HAP-1 (cell line): ENCODE data around the gene MRNIP.

Source experiments
- DNase-seq, 2 experiments: peaks; one replicate each; pipeline ENCODE4 v3.0.0-alpha.2; 2016 to 2020; ENCODE audit warnings: low spot score in 2 of 2
- H3K27me3 ChIP-seq: fragments of 250-450 bp; sonication (Bioruptor Pico); 2 replicates; pipeline ENCODE4 v1.5.1; 2020; ENCODE audit warnings: low read depth, mild to moderate bottlenecking, moderate library complexity
- H3K36me3 ChIP-seq: fragments of 250-450 bp; sonication (Bioruptor Pico); replicated peaks from 2 replicates; pipeline ENCODE4 v1.5.1; 2020; ENCODE audit warnings: mild to moderate bottlenecking
- H3K4me1 ChIP-seq: fragments of 250-450 bp; sonication (Bioruptor Pico); 2 replicates; pipeline ENCODE4 v1.5.1; 2020; ENCODE audit warnings: mild to moderate bottlenecking
- H3K4me3 ChIP-seq: fragments of 250-450 bp; sonication (Bioruptor Pico); 2 replicates; pipeline ENCODE4 v1.5.1; 2020; ENCODE audit warnings: mild to moderate bottlenecking, moderate library complexity
- H3K9me3 ChIP-seq: fragments of 250-450 bp; sonication (Bioruptor Pico); 2 replicates; pipeline ENCODE4 v1.5.1; 2020; ENCODE audit warnings: mild to moderate bottlenecking, moderate library complexity
- in situ Hi-C: fragments of 300-500 bp; cut with MboI; formaldehyde crosslinking; loops from 3 replicates; pipeline ENCODE4 v1.14.3; 2020; ENCODE audit warnings: low sequenced_read_pairs, inconsistent platforms, mixed read lengths

MRNIP gene

DNA sequence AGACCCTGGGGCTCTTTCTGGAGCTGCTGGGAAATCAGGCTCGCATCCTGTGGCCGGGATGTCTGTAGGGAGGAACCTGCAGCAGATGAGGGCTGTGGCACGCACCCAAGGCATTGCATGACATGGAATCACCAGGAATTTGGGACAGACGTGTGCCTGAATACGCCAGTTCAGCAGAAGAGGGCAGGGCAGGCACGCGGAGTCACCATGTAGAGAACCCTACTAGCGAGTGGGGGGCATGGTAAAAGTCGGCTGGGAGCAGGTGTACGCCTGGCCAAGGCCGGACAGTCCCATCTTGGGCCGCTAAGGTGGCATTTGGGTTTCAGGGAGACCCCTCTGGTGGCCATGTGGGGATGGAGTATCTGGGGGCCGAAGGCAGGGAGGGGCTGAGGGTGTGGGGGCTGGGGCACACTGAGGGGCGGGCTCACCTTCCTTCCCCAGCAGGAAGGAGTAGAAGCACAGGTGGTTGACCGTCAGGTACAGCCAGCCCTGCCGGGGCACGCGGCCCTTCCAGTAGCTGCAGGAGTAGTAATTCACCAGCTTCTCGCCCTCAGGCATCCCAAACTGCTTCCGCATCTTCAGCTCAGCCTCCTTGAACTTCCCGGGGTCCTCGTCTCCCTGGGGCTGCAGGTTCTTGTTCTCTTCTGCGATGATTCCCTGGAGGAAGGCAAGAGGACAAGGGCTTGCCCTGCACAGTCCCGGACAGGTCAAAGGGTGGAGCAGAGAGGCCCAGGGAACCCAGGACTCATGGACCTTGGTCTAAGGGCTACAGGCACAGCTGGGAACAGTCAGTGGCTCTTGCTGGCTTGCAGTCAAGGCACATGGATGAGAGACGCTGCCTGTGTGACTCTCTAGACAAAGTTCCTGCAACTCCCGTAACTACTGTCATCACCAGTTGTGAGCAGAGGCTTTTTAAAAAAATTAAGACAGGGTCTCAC is 35.6 kb upstream of the MRNIP start:
- in situ Hi-C loops: no loop called here
- peaks cover 89% of the 10 kb centered on the region for H3K36me3 ChIP-seq
- no peak for DNase-seq
- H3K27me3 ChIP-seq: no peaks in the 10 kb centered on the region
- no peak overlapping the region for H3K4me3 ChIP-seq
- no peaks in the 10 kb centered on the region for H3K9me3 ChIP-seq
- H3K4me1 ChIP-seq: peaks cover 7% of the 10 kb centered on the region

DNA sequence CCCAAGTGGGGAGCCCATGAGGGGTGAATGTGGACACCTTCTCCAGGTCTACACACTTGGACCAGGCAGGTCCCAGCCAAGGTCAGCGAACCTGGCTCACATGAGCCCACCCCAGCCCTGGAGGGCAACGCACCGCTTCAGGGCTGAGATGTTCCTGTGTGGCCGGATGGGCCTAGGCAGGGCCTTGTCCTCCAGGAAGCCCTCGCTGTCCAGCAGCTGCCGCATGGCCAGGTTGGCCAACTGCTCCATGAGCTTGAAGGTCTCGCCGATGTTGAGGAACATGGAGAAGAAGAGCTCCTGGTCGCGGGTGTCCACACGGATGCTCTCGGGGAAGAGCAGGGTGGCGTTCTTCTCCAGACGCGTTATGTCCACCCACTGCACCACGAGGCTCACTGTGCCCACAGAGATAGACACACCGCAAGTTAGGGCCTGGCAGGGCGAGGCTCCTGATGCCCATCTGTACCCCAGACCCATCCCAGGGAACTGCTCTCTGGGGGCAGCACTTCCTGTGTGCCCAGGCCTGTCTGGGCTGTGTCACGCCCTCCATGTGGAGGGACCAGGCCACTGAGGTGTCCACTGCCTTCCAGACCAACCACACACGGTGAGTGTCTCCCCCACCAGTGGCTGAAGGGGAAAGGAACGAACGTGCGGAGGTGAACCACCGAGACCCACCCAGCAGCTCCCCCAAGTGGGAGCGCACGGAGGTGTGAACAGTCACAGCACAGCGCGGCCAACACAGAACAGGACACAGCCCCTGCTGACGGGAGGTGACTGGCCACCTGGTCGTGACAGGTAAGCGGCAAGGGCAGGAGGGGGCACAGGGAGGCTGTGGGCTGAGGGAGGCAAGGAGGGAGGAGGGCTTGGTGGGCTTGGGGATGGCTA is 34.7 kb upstream of the MRNIP start:
- Histone ChIP-seq H3K4me3 (no peak overlapping the region), H3K27me3 (no peaks in the 10 kb centered on the region), H3K36me3 (peaks cover 86% of the 10 kb centered on the region), H3K9me3 (no peaks in the 10 kb centered on the region), H3K4me1 (peaks cover 7% of the 10 kb centered on the region)
- in situ Hi-C loops: no loop called here
- DNase-seq: no peak

DNA sequence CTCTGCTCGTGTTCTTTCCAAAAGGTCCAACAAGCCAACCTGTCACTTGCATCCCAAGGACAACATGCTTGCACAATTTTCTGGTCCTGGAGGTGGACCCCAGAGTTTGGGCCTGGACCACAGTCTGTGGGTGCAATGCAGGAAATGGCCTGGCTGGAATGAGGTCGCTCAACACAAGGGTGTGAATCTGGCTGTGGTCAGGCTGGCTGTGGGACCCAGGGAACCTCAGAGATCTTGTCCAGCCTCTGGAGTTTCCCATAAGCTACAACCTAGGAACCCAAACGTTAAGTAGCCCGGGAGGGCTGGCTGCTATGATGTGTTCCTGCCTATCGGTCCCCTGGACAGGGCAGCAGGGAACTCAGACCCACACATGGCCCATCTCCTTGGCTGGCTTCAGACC is 33.6 kb upstream of the MRNIP start:
- Histone ChIP-seq H3K4me1 (peaks cover 7% of the 10 kb centered on the region), H3K9me3 (no peaks in the 10 kb centered on the region), H3K36me3 (peaks cover 88% of the 10 kb centered on the region), H3K27me3 (no peaks in the 10 kb centered on the region), H3K4me3 (no peak overlapping the region)
- no peak for DNase-seq
- in situ Hi-C loops: no loop called here

DNA sequence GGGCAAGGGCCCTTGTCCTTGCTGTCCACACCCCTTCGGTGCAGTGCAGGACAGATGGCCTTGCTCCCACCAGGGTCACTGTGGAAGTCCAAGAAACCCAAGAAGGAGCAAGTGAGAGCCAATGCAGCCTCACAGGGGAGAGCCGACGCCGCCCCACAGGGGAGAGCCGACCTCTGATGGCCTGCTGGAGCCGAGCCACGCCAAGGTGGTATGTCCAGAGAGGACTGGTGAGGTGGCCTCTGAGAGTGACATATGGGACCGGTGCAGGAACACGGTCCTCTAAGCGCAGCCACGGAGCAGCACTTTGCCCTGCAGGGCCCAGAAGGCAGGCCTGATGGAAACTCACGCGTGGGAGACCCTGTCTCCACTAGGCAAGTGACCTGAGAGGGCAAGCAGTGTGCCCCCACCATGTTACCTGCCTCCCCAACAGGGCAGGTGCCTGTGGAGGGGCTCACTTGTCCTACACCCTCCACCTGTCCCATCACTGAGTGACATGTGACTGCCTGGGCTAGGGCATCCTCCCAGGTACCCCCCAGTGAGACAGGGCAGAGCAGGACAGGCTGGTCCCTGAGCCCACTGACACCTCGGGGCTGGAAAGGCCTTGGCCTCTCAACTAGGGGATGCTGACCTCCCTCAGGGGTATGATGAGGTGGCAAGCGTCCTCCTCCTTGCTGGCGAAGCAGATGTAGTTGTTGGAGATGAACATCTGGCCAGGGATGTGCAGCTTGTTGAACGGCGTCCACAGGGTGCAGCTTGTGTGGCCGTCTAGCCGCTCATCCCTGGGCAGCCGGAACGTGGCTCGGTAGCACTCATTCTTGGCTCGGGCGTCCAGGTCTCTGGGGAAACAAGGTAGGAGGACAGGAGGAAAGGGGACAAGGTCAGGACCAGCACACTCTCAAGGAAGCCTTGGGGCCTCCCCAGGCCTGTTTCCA is 32.4 kb upstream of the MRNIP start:
- Histone ChIP-seq H3K4me3 (no peak overlapping the region), H3K27me3 (no peaks in the 10 kb centered on the region), H3K4me1 (peaks cover 4% of the 10 kb centered on the region), H3K36me3 (peaks cover 91% of the 10 kb centered on the region), H3K9me3 (no peaks in the 10 kb centered on the region)
- in situ Hi-C loops: no loop called here
- DNase-seq: no peak

DNA sequence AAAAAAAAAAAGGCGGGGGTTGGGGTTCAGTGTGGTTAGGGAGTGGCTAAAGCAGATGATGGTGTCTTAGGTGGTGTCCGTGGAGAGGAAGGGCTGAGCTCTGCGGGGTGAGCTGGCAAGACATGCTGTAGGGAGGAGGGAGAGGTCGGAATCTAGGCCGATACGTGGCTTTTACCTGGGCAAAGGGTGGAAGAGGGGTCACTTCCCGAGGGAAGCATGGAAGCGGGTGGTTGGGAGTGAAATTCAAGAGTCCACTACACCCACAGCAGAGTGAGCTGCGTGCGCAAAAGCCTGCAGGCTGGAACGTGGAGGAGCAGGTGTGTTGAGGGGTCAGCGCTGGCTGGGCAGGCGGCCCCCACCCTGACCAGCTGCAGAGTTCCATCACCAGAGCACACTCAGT is 31.3 kb upstream of the MRNIP start:
- Histone ChIP-seq H3K9me3 (no peaks in the 10 kb centered on the region), H3K27me3 (no peaks in the 10 kb centered on the region), H3K4me3 (no peak overlapping the region), H3K36me3 (peaks cover 95% of the 10 kb centered on the region), H3K4me1 (no peaks in the 10 kb centered on the region)
- in situ Hi-C loops: no loop called here
- no peak for DNase-seq

DNA sequence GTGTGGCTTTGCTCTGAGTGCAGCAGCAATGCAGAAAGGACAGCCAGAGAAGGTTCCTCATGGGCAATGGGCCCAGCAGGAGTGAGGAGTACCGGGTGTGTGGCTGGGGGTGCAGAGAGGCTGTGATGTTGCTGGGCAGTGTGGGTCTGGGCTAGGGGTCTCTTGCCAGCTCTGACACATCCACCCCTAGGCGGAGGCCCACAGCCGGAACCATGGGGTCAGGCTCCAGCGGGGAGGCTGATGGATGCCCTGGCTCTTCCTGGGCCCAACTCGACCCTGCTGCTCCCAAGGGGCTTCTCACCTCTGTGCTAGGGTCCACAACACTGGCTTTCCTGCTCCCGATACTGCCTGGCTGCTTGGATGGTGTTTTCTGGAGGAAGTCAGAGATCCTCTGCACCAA is 29.2 kb upstream of the MRNIP start:
- in situ Hi-C loops: no loop called here
- no peak for DNase-seq
- Histone ChIP-seq H3K36me3 (peaks cover 88% of the 10 kb centered on the region), H3K4me1 (no peaks in the 10 kb centered on the region), H3K4me3 (no peak overlapping the region), H3K9me3 (peaks cover 4% of the 10 kb centered on the region), H3K27me3 (no peaks in the 10 kb centered on the region)

DNA sequence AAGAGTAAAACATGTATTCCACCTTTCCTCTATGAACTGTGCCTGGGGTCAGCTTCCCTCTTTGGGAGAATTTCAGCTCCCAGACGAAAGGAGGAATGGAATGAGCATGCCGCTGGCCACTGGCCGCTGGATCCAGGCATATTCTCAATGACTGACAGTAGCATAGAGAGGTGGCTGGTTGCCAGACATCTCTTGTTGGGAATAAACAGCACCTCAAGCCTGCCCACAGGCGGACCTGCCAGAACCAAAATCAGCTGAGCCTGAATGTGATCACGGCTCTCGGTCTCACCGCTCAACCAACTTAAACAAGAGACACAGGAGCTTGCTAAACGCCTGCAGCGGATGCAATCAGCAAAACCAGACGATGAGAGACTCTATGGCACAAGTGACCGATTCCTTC is 28.5 kb upstream of the MRNIP start:
- Histone ChIP-seq H3K9me3 (peaks cover 9% of the 10 kb centered on the region), H3K36me3 (peaks cover 86% of the 10 kb centered on the region), H3K27me3 (no peaks in the 10 kb centered on the region), H3K4me3 (no peak overlapping the region), H3K4me1 (no peaks in the 10 kb centered on the region)
- in situ Hi-C loops: no loop called here
- DNase-seq: no peak

DNA sequence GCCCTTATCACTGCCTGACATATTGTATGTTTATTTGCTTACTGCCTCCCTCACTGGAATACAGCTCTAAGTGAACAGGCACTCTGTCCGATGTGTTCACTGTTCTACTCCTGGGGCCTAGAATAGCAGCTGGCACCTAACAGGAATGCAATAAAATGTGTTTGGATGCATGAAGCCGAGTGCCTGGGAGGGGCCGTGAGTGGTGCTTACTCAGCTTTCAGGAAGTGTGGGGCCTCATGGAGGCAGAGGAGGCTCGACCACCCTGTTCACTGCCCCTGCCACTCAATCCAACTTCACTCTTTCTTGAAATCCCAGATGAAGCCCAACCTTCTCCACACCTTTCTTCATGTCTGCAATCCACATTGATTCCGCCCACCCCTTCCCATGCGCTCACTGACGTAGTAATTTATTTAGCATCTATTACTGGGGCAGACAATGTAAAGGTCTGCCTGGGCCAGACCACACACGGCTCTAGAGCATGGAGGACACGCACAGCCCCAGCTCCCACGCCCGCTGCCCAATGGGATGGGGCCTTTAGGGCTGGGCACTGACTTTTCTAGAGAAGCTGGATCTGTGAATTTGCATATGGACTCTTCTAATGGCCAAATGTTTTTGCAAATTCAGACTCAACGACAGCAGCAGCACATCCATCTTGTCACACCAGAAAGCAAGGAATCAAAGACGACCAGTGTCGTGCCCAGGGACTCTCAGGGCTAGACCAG is 27.7 kb upstream of the MRNIP start:
- no peak for DNase-seq
- Histone ChIP-seq H3K4me1 (no peaks in the 10 kb centered on the region), H3K27me3 (no peaks in the 10 kb centered on the region), H3K4me3 (no peak overlapping the region), H3K36me3 (peaks cover 80% of the 10 kb centered on the region), H3K9me3 (peaks cover 9% of the 10 kb centered on the region)
- in situ Hi-C loops: no loop called here

DNA sequence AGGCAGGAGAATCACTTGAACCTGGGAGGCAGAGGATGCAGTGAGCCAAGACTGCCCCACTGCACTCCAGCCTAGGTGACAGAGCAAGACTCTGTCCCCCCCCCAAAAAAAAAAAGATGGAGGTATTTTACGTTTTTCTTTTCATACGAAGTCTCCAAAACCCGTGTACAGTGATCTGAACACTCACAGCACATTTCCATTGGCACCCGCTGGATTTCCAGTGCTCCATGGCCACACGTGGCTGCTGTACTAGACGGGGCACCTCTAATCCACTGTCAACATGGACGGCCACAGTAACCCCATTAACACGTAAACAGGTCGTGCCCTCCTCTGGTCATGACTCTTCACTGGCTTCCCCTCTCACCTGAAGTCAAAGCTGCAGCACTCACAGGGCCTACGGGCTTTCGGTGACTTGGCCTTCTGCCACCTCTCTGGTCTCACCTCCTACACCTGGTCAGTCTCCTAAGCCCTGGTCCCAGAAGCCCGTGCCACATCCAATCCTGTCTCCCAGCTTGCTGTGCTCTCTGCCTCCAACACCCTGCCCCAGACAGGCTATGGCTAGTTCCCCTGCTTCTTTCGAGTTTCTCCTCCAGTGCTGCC is 27.0 kb upstream of the MRNIP start:
- Histone ChIP-seq H3K4me3 (no peak overlapping the region), H3K36me3 (peaks cover 76% of the 10 kb centered on the region), H3K27me3 (no peaks in the 10 kb centered on the region), H3K9me3 (peaks cover 9% of the 10 kb centered on the region), H3K4me1 (no peaks in the 10 kb centered on the region)
- DNase-seq: no peak
- in situ Hi-C loops: no loop called here

DNA sequence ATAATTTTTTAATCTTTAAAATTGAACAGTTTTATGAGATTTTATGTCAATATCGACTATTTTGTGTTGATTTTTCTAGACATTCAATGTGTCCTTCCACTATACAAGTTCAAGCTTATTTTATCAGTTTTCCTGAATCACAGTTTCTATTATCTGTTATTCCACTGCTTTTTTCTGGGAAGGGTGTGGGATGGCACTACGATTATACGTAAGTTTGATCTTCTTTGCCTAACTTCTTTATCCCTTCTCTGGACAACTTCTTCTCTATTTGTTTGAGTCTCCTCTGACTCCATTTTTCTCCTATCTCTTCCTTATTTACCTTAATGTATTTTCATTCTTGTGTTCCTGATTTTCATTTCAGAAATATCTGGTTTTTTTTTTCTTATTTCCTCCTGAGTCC is 24.5 kb upstream of the MRNIP start:
- Histone ChIP-seq H3K4me1 (no peaks in the 10 kb centered on the region), H3K36me3 (peaks cover 65% of the 10 kb centered on the region), H3K9me3 (peaks cover 9% of the 10 kb centered on the region), H3K4me3 (no peak overlapping the region), H3K27me3 (no peaks in the 10 kb centered on the region)
- in situ Hi-C loops: no loop called here
- DNase-seq: no peak

DNA sequence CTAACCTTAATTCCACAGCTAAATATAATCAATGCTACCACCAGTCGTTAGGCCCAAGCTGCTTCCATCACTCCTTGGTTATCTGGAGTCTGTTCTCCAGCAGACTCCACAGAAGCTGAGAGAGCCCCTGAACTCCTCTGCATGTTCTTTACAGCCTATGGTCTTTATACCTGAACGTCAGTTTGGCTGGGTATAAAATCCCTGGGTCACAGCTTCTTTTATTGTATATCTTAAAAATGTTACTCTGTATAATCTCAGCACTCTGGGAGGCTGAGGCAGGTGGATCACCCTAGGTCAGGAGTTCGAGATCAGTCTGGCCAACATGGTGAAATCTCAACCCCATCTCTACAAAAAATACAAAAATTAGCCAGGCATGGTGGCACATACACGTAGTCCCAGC is 23.7 kb upstream of the MRNIP start:
- in situ Hi-C loops: no loop called here
- Histone ChIP-seq H3K4me1 (no peaks in the 10 kb centered on the region), H3K27me3 (no peaks in the 10 kb centered on the region), H3K36me3 (peaks cover 63% of the 10 kb centered on the region), H3K9me3 (peaks cover 9% of the 10 kb centered on the region), H3K4me3 (no peak overlapping the region)
- no peak for DNase-seq

DNA sequence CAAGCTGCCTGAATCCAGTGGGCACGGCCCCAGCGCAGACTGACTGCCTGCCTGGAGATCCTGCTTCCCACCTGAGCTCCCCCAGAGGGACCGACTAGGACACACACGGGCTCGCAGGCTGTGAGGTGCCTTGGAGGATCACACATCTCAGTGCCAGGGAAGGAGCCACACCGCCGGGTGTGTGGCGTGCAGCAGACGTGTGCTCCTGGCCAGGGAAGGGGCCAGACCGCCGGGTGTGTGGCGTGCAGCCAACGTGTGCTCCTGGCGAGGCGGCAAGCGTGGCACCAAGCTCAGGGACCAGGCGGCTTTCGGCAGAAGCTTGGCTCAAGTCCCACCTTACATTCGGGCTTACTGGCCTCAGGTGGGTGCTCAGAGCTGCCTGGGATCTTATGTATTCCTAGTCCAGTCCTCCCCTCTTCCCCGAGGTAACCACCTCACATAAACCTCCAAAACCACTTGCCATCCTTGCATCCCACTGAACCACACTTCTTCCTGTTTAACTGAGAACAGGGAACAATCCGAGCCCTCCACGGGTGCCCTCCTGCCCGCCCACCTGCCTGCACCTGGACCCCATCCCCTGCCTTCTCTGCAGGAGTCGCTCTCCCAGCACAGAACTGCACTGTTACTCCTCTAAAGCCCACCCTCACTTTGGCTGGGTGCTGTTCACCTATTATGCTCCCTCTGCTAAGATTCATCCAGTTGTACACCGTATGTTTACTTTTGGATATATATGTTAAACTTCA is 22.4 kb upstream of the MRNIP start:
- in situ Hi-C loops: no loop called here
- H3K36me3 ChIP-seq: peaks cover 57% of the 10 kb centered on the region
- H3K27me3 ChIP-seq: no peaks in the 10 kb centered on the region
- no peak overlapping the region for H3K4me3 ChIP-seq
- no peak for DNase-seq
- peaks cover 9% of the 10 kb centered on the region for H3K9me3 ChIP-seq
- H3K4me1 ChIP-seq: no peaks in the 10 kb centered on the region
